SK-N-MC (cell line): ENCODE measurements around the gene NDST4.

Source experiments
- EZH2 ChIP-seq: fragments of 200-600 bp; sonication (generic); IDR thresholded peaks from one replicate; pipeline ENCODE4 v1.6.1; 2017; ENCODE audit warnings: antibody characterized with exemption
- FOXP2 ChIP-seq: optimal IDR thresholded peaks from 2 replicates; pipeline ENCODE3; 2011; ENCODE audit warnings: mild to moderate bottlenecking, moderate library complexity; ENCODE audit not compliant: insufficient read depth; ENCODE audit errors: extremely low read length, control extremely low read depth
- POLR2AphosphoS5 ChIP-seq: IDR thresholded peaks from 2 replicates; pipeline ENCODE4 v1.6.1; 2012; ENCODE audit warnings: mild to moderate bottlenecking, low read depth, low read length, borderline replicate concordance

- TF ChIP-seq EZH2 (no peak), POLR2AphosphoS5 (no peak), FOXP2 (no peak)
These were observed 11.7 kb downstream of the NDST4 start for GRCh38 chr4:115101675-115102074.
